Endometrial microvascular endothelial cells (primary cell): ENCODE measurements around the gene CXXC4. TPM values are rescaled to one million over a fixed set of nuclear protein-coding genes. Genes with fewer than 3 reads are reported as not detected.

ENCODE experiments used
- in situ Hi-C: cut with HindIII; loops from 2 replicates; pipeline ENCODE4 v1.10.0; 2017; ENCODE audit warnings: low sequenced_read_pairs, low pct_unique_long_range_greater_than_20kb; ENCODE audit errors: inconsistent ontology term
- total RNA-seq: library from RNA; depleted of rRNA; stranded (reverse); fragments of >200 nt; gene quantifications from one replicate; pipeline ENCODE4 v1.2.3, GENCODE V29; 2015; ENCODE audit errors: inconsistent ontology term

The CXXC4 gene
- not detected for total RNA-seq

GRCh38 chr4:104494822-104495559 is at the start of gene CXXC4:
TSS of gene CXXC4 (minus strand) at chr4:104494894. CDS start at chr4:104491802, 3,092 bp downstream.
- in situ Hi-C loops = no loop called here

GRCh38 chr4:104533156-104533555 is 38.5 kb upstream of the CXXC4 start:
- in situ Hi-C loops = no loop called here

GRCh38 chr4:104532677-104533076 is 38.0 kb upstream of the CXXC4 start:
- in situ Hi-C loops = no loop called here

GRCh38 chr4:104531390-104531789 is 36.7 kb upstream of the CXXC4 start:
- in situ Hi-C loops = no loop called here

- in situ Hi-C loops = no loop called here
Observed at GRCh38 chr4:104530426-104530825, 35.7 kb upstream of the CXXC4 start.

- in situ Hi-C loops = no loop called here
Observed at GRCh38 chr4:104524591-104524990, 29.9 kb upstream of the CXXC4 start.

- in situ Hi-C loops = no loop called here
Observed at GRCh38 chr4:104524026-104524425, 29.3 kb upstream of the CXXC4 start.

- in situ Hi-C loops = no loop called here
Observed at GRCh38 chr4:104519588-104519987, 24.9 kb upstream of the CXXC4 start.

GRCh38 chr4:104516884-104517283 is 22.2 kb upstream of the CXXC4 start:
- in situ Hi-C loops = no loop called here

- in situ Hi-C loops = no loop called here
Observed at GRCh38 chr4:104508224-104508623, 13.5 kb upstream of the CXXC4 start.

GRCh38 chr4:104507112-104507511 is 12.4 kb upstream of the CXXC4 start:
- in situ Hi-C loops = no loop called here

GRCh38 chr4:104504536-104504935 is 9.8 kb upstream of the CXXC4 start:
- in situ Hi-C loops = no loop called here

GRCh38 chr4:104502471-104502870 is 7.8 kb upstream of the CXXC4 start:
- in situ Hi-C loops = no loop called here

- in situ Hi-C loops = no loop called here
Observed at GRCh38 chr4:104501290-104501689, 6.6 kb upstream of the CXXC4 start.

- in situ Hi-C loops = no loop called here
Observed at GRCh38 chr4:104500442-104500841, 5.7 kb upstream of the CXXC4 start.

GRCh38 chr4:104494185-104494584 is 509 bp downstream of the CXXC4 start:
- in situ Hi-C loops = no loop called here

GRCh38 chr4:104493081-104493831 is 1.4 kb downstream of the CXXC4 start:
- in situ Hi-C loops = no loop called here

GRCh38 chr4:104492183-104492771 is 2.4 kb downstream of the CXXC4 start:
- in situ Hi-C loops = no loop called here

GRCh38 chr4:104491481-104492182 is 3.1 kb downstream of the CXXC4 start:
- in situ Hi-C loops = no loop called here
